ENCODE results near the gene KLK14. TPM values are rescaled to one million over a fixed set of nuclear protein-coding genes. Genes with fewer than 3 reads are reported as not detected.

Gene KLK14
- polyA plus RNA-seq, 1 donor from 2014 or later: not detected

GRCh38 chr19:51123802-51124201 is 41.1 kb upstream of the KLK14 start:
- TF ChIP-seq TAF1 (IDR thresholded peaks at IDR 0.05; ENCODE audit: low read depth) (no peak), MXI1 (conservative IDR thresholded peaks at IDR 0.05; ENCODE audit: poor library complexity, severe bottlenecking) (no peak), CTCF (IDR thresholded peaks at IDR 0.05; ENCODE audit: poor library complexity, severe bottlenecking) (no peak), RAD21 (conservative IDR thresholded peaks at IDR 0.05) (no peak)
- Histone ChIP-seq H3K9ac (ENCODE audit: low read length) (no peak overlapping the region), H3K4me3 (ENCODE audit: low read length) (no peak overlapping the region), H3K9me3 (ENCODE audit: low read length) (no peaks in the 10 kb centered on the region), H3K79me2 (replicated peaks; ENCODE audit: insufficient read depth, low read length) (no peaks in the 10 kb centered on the region), H3F3A (ENCODE audit: insufficient read depth, low read length, poor library complexity, severe bottlenecking) (no peaks in the 10 kb centered on the region), H4K20me1 (ENCODE audit: insufficient read depth) (no peaks in the 10 kb centered on the region), H3K27ac (ENCODE audit: low read length) (no peak overlapping the region), H3K4me2 (ENCODE audit: low read length) (no peak overlapping the region), H3K27me3 (ENCODE audit: insufficient read depth, low read depth, low read length) (no peaks in the 10 kb centered on the region), H2AFZ (ENCODE audit: low read depth, low read length) (no peak overlapping the region), H3K9me2 (ENCODE audit: insufficient read depth, low read length) (no peaks in the 10 kb centered on the region), H3K36me3 (ENCODE audit: insufficient read depth, low read length) (no peaks in the 10 kb centered on the region)

GRCh38 chr19:51123381-51123800 is 40.7 kb upstream of the KLK14 start:
- Histone ChIP-seq H2AFZ (ENCODE audit: low read depth, low read length) (no peak overlapping the region), H3K27ac (ENCODE audit: low read length) (no peak overlapping the region), H3F3A (ENCODE audit: insufficient read depth, low read length, poor library complexity, severe bottlenecking) (no peaks in the 10 kb centered on the region), H3K79me2 (replicated peaks; ENCODE audit: insufficient read depth, low read length) (no peaks in the 10 kb centered on the region), H3K27me3 (ENCODE audit: insufficient read depth, low read depth, low read length) (no peaks in the 10 kb centered on the region), H3K9me3 (ENCODE audit: low read length) (no peaks in the 10 kb centered on the region), H3K9ac (ENCODE audit: low read length) (no peak overlapping the region), H3K9me2 (ENCODE audit: insufficient read depth, low read length) (no peaks in the 10 kb centered on the region), H3K4me2 (ENCODE audit: low read length) (no peak overlapping the region), H3K4me3 (ENCODE audit: low read length) (no peak overlapping the region), H4K20me1 (ENCODE audit: insufficient read depth) (no peaks in the 10 kb centered on the region), H3K36me3 (ENCODE audit: insufficient read depth, low read length) (no peaks in the 10 kb centered on the region)
- no peak for TF ChIP-seq SMC3 (conservative IDR thresholded peaks at IDR 0.05; ENCODE audit: poor library complexity)
- no peak for TF ChIP-seq RAD21 (conservative IDR thresholded peaks at IDR 0.05)
- no peak for TF ChIP-seq REST (IDR thresholded peaks at IDR 0.05; ENCODE audit: borderline replicate concordance)
- TF ChIP-seq MXI1 (conservative IDR thresholded peaks at IDR 0.05; ENCODE audit: poor library complexity, severe bottlenecking): no peak
- TF ChIP-seq EP300 (conservative IDR thresholded peaks at IDR 0.05; ENCODE audit: poor library complexity, severe bottlenecking): no peak
- TF ChIP-seq CTCF (IDR thresholded peaks at IDR 0.05; ENCODE audit: poor library complexity, severe bottlenecking): no peak
- TF ChIP-seq TAF1 (IDR thresholded peaks at IDR 0.05; ENCODE audit: low read depth): no peak
- TF ChIP-seq EZH2 (IDR thresholded peaks at IDR 0.05; ENCODE audit: borderline replicate concordance, insufficient read depth, low read length, poor library complexity, severe bottlenecking): no peak
- TF ChIP-seq POLR2AphosphoS5 (IDR thresholded peaks at IDR 0.05): no peak
